Measurements from ENCODE around the gene CANX.
"Not testable (repeated sequence)": the region's sequence is repeated elsewhere in the genome, so short reads cannot be mapped to it uniquely, and the experiment has no call there.

DNA sequence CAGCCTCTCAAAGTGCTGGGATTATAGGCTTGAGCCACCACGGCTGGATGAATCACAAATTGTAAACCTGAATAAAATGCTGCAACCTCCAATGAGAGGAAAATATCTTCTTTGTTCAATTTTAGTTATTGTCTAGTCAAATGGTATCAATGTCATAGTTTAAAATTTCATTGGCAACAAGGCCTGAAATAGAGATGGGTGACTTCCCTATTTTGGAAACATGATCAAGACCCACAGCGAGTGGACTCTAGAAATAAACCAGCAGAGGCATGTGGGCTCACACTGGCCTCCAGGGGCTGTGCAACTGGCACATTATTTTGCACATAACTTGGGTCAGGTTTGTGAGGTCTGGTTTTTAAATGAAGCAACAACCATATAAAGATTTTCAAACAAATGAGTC lies 45.6 kb upstream of the CANX start:
- TF ChIP-seq POLR2AphosphoS5, POLR2A, TAF1, SPI1 (IDR thresholded peaks at IDR 0.05; ENCODE audit: low read depth, low read length): not testable (repeated sequence)

Measured in GM12891 (cell line).